ENCODE results near the gene TTLL9.
"Not testable (repeated sequence)": the region's sequence is repeated elsewhere in the genome, so short reads cannot be mapped to it uniquely, and the experiment has no call there.

The TTLL9 gene

GRCh38 chr20:31924561-31924960 lies 54.1 kb downstream of the TTLL9 start:
- DNase-seq (ENCODE audit: low read depth): no peak
- TF ChIP-seq, protein P1, sequence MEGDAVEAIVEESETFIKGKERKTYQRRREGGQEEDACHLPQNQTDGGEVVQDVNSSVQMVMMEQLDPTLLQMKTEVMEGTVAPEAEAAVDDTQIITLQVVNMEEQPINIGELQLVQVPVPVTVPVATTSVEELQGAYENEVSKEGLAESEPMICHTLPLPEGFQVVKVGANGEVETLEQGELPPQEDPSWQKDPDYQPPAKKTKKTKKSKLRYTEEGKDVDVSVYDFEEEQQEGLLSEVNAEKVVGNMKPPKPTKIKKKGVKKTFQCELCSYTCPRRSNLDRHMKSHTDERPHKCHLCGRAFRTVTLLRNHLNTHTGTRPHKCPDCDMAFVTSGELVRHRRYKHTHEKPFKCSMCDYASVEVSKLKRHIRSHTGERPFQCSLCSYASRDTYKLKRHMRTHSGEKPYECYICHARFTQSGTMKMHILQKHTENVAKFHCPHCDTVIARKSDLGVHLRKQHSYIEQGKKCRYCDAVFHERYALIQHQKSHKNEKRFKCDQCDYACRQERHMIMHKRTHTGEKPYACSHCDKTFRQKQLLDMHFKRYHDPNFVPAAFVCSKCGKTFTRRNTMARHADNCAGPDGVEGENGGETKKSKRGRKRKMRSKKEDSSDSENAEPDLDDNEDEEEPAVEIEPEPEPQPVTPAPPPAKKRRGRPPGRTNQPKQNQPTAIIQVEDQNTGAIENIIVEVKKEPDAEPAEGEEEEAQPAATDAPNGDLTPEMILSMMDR (IDR thresholded peaks at IDR 0.05; ENCODE audit: insufficient read depth, low read depth, low read length, missing control alignments): no peak
- H3K4me3 ChIP-seq (ENCODE audit: low read length): no peak overlapping the region

GRCh38 chr20:31925631-31926030 lies 55.2 kb downstream of the TTLL9 start:
- no peak overlapping the region for H3K4me3 ChIP-seq (ENCODE audit: low read length)
- TF ChIP-seq, protein P1 (IDR thresholded peaks at IDR 0.05; ENCODE audit: insufficient read depth, low read depth, low read length, missing control alignments): no peak
- DNase-seq (ENCODE audit: low read depth): no peak

DNA sequence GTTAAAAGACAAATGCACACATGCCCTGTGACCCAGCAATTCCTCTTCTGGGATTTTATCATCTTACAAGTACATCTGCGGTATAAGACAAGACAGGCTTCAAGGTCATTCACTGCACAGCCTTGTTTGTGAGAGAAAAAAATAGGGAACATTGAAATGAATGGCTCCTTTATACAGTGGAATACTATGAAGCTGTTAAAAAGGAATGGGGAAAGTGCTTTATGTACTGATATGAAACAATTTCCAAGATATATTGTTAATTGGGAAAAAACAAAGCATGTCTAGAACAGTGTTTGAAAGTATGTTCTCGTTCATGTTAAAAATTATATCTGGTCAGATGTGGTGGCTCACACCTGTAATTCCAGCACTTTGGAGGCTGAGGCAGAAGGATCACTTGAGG lies 56.1 kb downstream of the TTLL9 start:
- DNase-seq (ENCODE audit: low read depth): no peak
- TF ChIP-seq, protein P1 (IDR thresholded peaks at IDR 0.05; ENCODE audit: insufficient read depth, low read depth, low read length, missing control alignments): no peak
- no peak overlapping the region for H3K4me3 ChIP-seq (ENCODE audit: low read length)

DNA sequence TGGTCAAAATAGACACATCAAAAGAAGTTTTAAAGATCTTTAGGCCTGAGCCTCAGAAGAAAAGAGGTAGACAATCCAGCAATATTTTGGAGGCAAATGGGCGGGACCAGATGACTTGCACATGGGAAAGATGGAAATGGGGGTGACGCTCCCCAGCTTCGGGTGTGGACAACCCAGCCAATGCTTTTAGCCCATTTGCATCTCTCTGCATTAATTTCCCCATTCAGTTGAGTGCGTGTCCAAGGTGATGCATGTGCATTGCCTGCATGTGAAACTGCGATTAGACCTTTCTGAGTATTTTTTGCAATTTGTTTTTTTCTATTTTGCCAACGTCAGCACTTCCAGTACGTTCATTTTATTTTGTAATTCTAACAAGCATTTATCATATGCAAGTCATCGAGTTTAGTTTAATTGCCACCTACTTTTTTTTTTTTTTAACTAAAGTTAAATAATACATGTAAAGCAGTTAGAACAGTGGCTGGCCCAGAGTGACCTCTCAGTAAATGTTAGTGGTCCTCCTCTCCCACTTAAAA lies 57.3 kb downstream of the TTLL9 start:
- no peak overlapping the region for H3K4me3 ChIP-seq (ENCODE audit: low read length)
- DNase-seq (ENCODE audit: low read depth): no peak
- TF ChIP-seq, protein P1 (IDR thresholded peaks at IDR 0.05; ENCODE audit: insufficient read depth, low read depth, low read length, missing control alignments): no peak

DNA sequence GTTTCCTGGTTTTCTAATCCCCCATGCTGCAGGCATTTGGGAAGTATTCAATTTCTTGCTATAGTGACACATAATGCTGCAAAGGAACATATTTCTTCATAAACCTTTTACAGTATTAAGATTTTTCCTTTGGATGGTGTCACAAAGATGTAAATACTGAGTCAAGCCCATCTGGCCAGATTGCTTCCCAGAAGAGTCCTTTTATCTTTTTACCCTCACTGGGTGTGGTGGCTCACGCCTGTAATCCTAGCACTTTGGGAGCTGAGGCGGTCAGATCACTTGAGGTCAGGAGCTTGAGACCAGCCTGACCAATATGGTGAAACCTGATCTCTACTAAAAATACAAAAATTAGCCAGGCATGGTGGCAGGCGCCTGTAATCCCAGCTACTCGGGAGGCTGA lies 59.2 kb downstream of the TTLL9 start:
- not testable (repeated sequence) for DNase-seq (ENCODE audit: low read depth); H3K4me3 ChIP-seq (ENCODE audit: low read length)

GRCh38 chr20:31930779-31931178 lies 60.3 kb downstream of the TTLL9 start:
- H3K4me3 ChIP-seq (ENCODE audit: low read length): no peak overlapping the region
- TF ChIP-seq, protein P1 (IDR thresholded peaks at IDR 0.05; ENCODE audit: insufficient read depth, low read depth, low read length, missing control alignments): no peak
- DNase-seq (ENCODE audit: low read depth): no peak

DNA sequence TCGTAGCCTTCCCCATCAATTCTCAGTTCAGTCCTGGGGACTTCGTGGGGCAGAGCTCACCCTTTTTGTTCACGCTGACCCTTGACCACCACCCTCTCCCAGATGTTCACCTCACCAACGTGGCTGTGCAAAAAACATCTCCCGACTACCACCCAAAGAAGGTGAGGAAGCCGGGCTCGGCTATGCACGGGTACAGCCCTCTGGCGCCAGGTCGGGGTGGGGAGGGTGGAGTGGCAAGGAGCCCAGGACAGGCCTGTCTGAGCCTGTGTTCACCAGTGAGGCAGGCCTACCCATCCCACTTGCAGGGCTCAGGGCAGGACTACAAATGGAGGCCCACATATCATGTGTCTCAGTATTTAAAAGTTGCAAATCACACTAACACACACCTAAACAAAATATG lies 63.3 kb downstream of the TTLL9 start:
- peak; percentile 40 for DNase-seq (ENCODE audit: low read depth)
- TF ChIP-seq, protein P1 (IDR thresholded peaks at IDR 0.05; ENCODE audit: insufficient read depth, low read depth, low read length, missing control alignments): no peak
- H3K4me3 ChIP-seq (ENCODE audit: low read length): no peak overlapping the region
